Activated naive CD8-positive, alpha-beta T cell treated with anti-CD3 and anti-CD28 coated beads, Interleukin-2, amount 10 ng/mL, durations not matched to agents 7 days and 5 days (primary cell): ENCODE measurements around the gene MTMR4. TPM values are rescaled to one million over a fixed set of nuclear protein-coding genes. Genes with fewer than 3 reads are reported as not detected.
A peak's percentile ranks its signal among the peaks of the same experiment; 100 is the strongest.

Experiments
- ATAC-seq: fragments of 150-1000 bp; cut with Tn5 transposase; one replicate; pipeline ENCODE4 v1.10.0; 2021; ENCODE audit warnings: low read depth, moderate library complexity
- POLR2A ChIA-PET: fragments of 350-600 bp; sonication (Branson Sonifier 250); formaldehyde crosslinking; loops from one replicate; lab custom pipeline; 2021; ENCODE audit warnings: antibody characterized with exemption; lab: Charles Lee
- DNase-seq: peaks from one replicate; pipeline ENCODE4 v3.0.0; 2021
- H3K27ac Mint-ChIP-seq: one replicate; pipeline ENCODE4 v1.8.0; 2022; ENCODE audit warnings: mild to moderate bottlenecking, mixed read lengths
- H3K27me3 Mint-ChIP-seq: one replicate; pipeline ENCODE4 v1.8.0; 2022; ENCODE audit warnings: mild to moderate bottlenecking, moderate library complexity, mixed read lengths
- H3K36me3 Mint-ChIP-seq: one replicate; pipeline ENCODE4 v1.8.0; 2021; ENCODE audit warnings: mild to moderate bottlenecking, mixed read lengths
- H3K4me1 Mint-ChIP-seq: one replicate; pipeline ENCODE4 v1.8.0; 2021; ENCODE audit warnings: mixed read lengths
- H3K4me3 Mint-ChIP-seq: one replicate; pipeline ENCODE4 v1.8.0; 2022; ENCODE audit warnings: mild to moderate bottlenecking, moderate library complexity, mixed read lengths
- H3K9me3 Mint-ChIP-seq: one replicate; pipeline ENCODE4 v1.8.0; 2021; ENCODE audit warnings: mixed read lengths
- total RNA-seq, 2 experiments: library from RNA; stranded (reverse); gene quantifications; one replicate each; pipeline ENCODE4 v1.2.3, GENCODE V29; 2021

The MTMR4 gene
- total RNA-seq, 2 experiments from 2014 or later: 50.5 to 50.8 TPM

- POLR2A ChIA-PET: interaction anchor here (1.0 to 1.1 kb wide), 2 partner anchors 15 to 98 kb away, joined by 3 read pairs; no protein-coding TSS in a partner anchor
- Mint-ChIP-seq H3K27ac (peak overlapping the region; percentile 22), H3K36me3 (no peaks in the 10 kb centered on the region), H3K4me3 (no peak overlapping the region), H3K9me3 (no peaks in the 10 kb centered on the region), H3K4me1 (peaks cover 4% of the 10 kb centered on the region), H3K27me3 (peaks cover 47% of the 10 kb centered on the region)
- DNase-seq: no peak
- ATAC-seq: no peak
Observed at GRCh38 chr17:58533616-58534188, 19.3 kb upstream of the MTMR4 start.

DNA sequence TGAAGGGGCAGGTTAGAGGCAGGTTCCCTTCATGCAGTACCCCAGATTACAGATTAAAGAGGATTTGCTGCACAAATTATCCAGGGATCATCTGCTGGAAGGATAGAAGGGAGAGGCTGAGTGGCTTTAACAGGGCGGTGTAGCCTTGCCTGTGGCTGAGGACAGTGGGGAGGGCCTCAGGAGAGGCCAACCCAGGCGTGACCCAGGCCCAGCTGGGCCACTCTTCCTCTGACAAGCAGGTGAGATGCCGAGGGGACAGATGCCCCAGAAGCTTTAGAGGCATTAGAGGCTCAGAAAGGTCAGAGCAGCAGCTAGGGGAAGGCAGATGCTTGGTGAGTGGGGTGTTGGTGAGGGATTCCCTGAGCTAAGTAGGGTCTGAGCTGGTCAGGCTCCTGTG, 18.1 kb upstream of the MTMR4 start:
- Mint-ChIP-seq H3K9me3 (no peaks in the 10 kb centered on the region), H3K4me3 (no peak overlapping the region), H3K36me3 (no peaks in the 10 kb centered on the region), H3K27ac (no peak overlapping the region), H3K4me1 (peaks cover 7% of the 10 kb centered on the region), H3K27me3 (peaks cover 47% of the 10 kb centered on the region)
- POLR2A ChIA-PET: interaction anchor here (0.6 to 1.3 kb wide), 2 partner anchors 99 to 995 kb away, joined by 3 to 10 read pairs; no protein-coding TSS in a partner anchor
- ATAC-seq (no peak), DNase-seq (no peak)

GRCh38 chr17:58531661-58532554, 17.5 kb upstream of the MTMR4 start:
- H3K4me3 Mint-ChIP-seq: peak overlapping the region; percentile 51
- peak; percentile 82 for DNase-seq

DNA sequence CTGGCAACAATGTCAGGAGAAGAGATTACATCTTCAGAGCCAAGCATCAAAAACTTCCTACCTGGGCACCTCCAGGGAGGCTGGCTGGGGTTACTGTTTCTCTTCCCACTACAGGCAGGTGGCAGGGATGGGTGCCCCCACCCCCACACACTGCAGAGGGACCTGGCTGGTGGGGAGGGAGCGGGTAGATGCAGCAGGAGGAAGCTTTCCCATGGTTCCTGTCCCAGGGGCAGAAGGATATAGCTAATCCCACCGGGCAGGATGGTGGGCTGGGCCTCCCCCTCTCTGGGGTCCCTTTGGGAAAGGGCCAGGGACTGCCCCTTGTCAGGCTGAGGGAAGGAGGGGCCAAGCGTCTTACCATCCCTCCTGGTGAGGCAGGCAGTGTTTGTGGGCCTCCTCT, 16.7 kb upstream of the MTMR4 start:
- POLR2A ChIA-PET: interaction anchor here (1.3 kb wide), 1 partner anchor 100 kb away, joined by 10 read pairs; no protein-coding TSS in a partner anchor
- DNase-seq (no peak), ATAC-seq (no peak)
- Mint-ChIP-seq H3K9me3 (no peaks in the 10 kb centered on the region), H3K36me3 (no peaks in the 10 kb centered on the region), H3K27ac (no peak overlapping the region), H3K4me3 (peak overlapping the region; percentile 36), H3K27me3 (peaks cover 39% of the 10 kb centered on the region), H3K4me1 (peaks cover 18% of the 10 kb centered on the region)

More at GRCh38 chr17:58531661-58532554, 17.5 kb upstream of the MTMR4 start:
- POLR2A ChIA-PET: interaction anchor here (0.6 to 1.3 kb wide), 2 partner anchors 100 to 994 kb away, joined by 3 to 10 read pairs; no protein-coding TSS in a partner anchor
- Mint-ChIP-seq H3K36me3 (no peaks in the 10 kb centered on the region), H3K4me1 (peaks cover 11% of the 10 kb centered on the region), H3K27ac (no peak overlapping the region), H3K27me3 (peaks cover 47% of the 10 kb centered on the region), H3K9me3 (no peaks in the 10 kb centered on the region)
- ATAC-seq: peak; percentile 82

DNA sequence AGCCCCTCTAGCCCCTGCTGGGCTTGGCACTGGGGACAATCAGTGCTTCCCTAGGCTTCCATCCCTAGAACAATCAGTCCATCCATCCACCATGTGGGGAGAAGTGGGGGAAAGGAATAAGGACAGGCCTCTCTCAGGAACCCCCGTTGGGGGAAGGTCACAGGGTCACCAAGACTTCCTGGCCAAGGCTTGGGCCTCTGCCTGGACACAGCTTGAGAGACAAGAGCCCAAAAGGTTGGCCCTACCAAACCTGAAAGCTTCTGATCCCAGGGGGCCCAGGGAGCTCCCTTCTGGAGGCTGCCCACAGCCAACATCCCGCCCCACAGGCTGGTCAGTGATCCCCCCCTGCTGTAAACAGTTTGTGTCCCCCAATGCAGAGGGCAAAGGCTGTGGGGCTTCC, 16.2 kb upstream of the MTMR4 start:
- Mint-ChIP-seq H3K36me3 (no peaks in the 10 kb centered on the region), H3K27me3 (peaks cover 35% of the 10 kb centered on the region), H3K9me3 (no peaks in the 10 kb centered on the region), H3K4me1 (peaks cover 21% of the 10 kb centered on the region), H3K4me3 (peak overlapping the region; percentile 20), H3K27ac (no peak overlapping the region)
- POLR2A ChIA-PET: no interaction called here
- ATAC-seq (no peak), DNase-seq (no peak)

DNA sequence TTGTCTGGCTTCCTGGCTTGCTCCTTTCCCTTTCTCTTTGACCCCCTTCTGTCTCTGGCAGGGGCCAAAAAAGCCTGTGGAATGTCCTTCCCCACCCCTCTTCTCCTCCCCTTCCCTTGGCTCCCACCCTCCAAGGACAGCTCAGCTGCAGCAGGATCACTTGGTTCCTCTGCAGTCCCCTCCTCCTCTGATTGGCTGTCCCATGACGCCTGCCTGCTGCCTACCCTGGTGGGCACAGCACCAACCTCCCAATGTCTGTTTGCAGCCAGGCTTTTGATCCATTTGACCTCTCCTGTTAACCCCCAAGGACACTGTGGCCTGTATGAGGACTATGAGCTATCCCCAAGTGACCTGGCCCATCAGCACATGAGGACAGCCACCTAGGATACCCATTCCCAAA, 14.8 kb upstream of the MTMR4 start:
- no peak overlapping the region for H3K4me3 Mint-ChIP-seq
- DNase-seq: no peak
- no peaks in the 10 kb centered on the region for H3K9me3 Mint-ChIP-seq
- no peak overlapping the region for H3K27ac Mint-ChIP-seq
- H3K27me3 Mint-ChIP-seq: peaks cover 28% of the 10 kb centered on the region
- POLR2A ChIA-PET: interaction anchor here (0.7 to 1.9 kb wide), 3 partner anchors 102 to 105 kb away, joined by 4 to 12 read pairs (median 4); no protein-coding TSS in a partner anchor
- no peak for ATAC-seq
- H3K36me3 Mint-ChIP-seq: no peaks in the 10 kb centered on the region
- peaks cover 24% of the 10 kb centered on the region for H3K4me1 Mint-ChIP-seq

- POLR2A ChIA-PET: interaction anchor here (1.9 kb wide), 1 partner anchor 103 kb away, joined by 12 read pairs; no protein-coding TSS in a partner anchor
- peaks cover 23% of the 10 kb centered on the region for H3K4me1 Mint-ChIP-seq
- H3K4me3 Mint-ChIP-seq: no peak overlapping the region
- peaks cover 26% of the 10 kb centered on the region for H3K27me3 Mint-ChIP-seq
- H3K27ac Mint-ChIP-seq: no peak overlapping the region
- DNase-seq: no peak
- H3K36me3 Mint-ChIP-seq: no peaks in the 10 kb centered on the region
- ATAC-seq: no peak
- no peaks in the 10 kb centered on the region for H3K9me3 Mint-ChIP-seq
Observed at GRCh38 chr17:58528443-58528842, 14.0 kb upstream of the MTMR4 start.

- DNase-seq: no peak
- Mint-ChIP-seq H3K36me3 (no peaks in the 10 kb centered on the region), H3K27ac (no peak overlapping the region), H3K4me1 (peaks cover 22% of the 10 kb centered on the region), H3K27me3 (peaks cover 21% of the 10 kb centered on the region), H3K4me3 (no peak overlapping the region), H3K9me3 (no peaks in the 10 kb centered on the region)
- ATAC-seq: no peak
- POLR2A ChIA-PET: interaction anchor here (0.8 to 1.9 kb wide), 2 partner anchors 103 to 165 kb away, joined by 3 to 12 read pairs; partner anchors contain the start of gene RAD51C
Observed at GRCh38 chr17:58527949-58528348, 13.5 kb upstream of the MTMR4 start.

DNA sequence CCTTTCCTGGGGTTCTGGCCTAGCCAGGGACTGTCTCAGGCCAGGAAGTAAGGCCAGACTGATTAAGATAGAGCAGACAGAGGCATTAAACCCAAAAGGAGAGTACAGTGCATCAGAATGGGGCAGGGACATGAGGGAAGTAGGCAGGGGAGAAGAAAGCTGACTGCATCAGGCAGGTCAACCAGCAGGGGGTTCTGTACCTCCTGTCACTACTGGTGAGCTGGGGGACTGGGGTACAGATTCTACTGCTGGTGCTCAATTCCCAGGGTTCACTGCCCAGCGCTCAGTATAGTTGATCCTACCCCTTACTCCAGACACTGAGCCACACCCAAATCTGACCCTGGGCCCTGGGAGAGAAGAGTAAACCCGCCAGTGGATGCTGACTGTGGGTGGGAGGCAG, 12.9 kb upstream of the MTMR4 start:
- H3K9me3 Mint-ChIP-seq: no peaks in the 10 kb centered on the region
- ATAC-seq (peak; percentile 31), DNase-seq (no peak)
- H3K4me3 Mint-ChIP-seq: peak overlapping the region; percentile 54
- peaks cover 22% of the 10 kb centered on the region for H3K4me1 Mint-ChIP-seq
- POLR2A ChIA-PET: interaction anchor here (0.8 to 1.9 kb wide), 2 partner anchors 104 to 165 kb away, joined by 3 to 12 read pairs; partner anchors contain the start of gene RAD51C
- peaks cover 16% of the 10 kb centered on the region for H3K27me3 Mint-ChIP-seq
- no peaks in the 10 kb centered on the region for H3K36me3 Mint-ChIP-seq
- H3K27ac Mint-ChIP-seq: peak overlapping the region; percentile 84

GRCh38 chr17:58525239-58525638, 10.8 kb upstream of the MTMR4 start:
- no peak for ATAC-seq
- POLR2A ChIA-PET: interaction anchor here (0.7 kb wide), 1 partner anchor 134 kb away, joined by 3 read pairs; no protein-coding TSS in a partner anchor
- no peak for DNase-seq
- H3K36me3 Mint-ChIP-seq: no peaks in the 10 kb centered on the region
- no peak overlapping the region for H3K27ac Mint-ChIP-seq
- no peaks in the 10 kb centered on the region for H3K9me3 Mint-ChIP-seq
- peaks cover 8% of the 10 kb centered on the region for H3K27me3 Mint-ChIP-seq
- no peak overlapping the region for H3K4me3 Mint-ChIP-seq
- H3K4me1 Mint-ChIP-seq: peaks cover 20% of the 10 kb centered on the region

DNA sequence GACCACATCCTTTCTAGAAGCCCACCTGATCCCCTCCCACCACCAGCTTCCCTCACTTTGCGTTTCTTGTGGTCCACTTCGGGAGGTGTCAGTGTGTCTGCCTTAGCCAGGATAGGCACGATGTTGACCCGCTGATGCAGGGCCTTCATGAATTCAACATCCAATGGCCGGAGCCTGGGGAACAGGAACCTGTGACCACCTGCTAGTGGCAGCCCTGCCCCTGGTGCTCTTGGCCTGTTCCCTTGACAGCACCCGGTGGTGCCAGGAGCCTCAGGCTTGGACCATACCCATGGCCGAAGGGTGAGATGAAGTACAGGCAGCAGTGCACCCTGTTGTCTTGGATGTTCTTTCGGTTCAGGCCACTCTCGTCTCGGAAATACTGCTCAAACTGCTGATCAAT, 7.2 kb upstream of the MTMR4 start:
- no peak overlapping the region for H3K4me3 Mint-ChIP-seq
- no peak for ATAC-seq
- H3K27me3 Mint-ChIP-seq: peaks cover 6% of the 10 kb centered on the region

DNA sequence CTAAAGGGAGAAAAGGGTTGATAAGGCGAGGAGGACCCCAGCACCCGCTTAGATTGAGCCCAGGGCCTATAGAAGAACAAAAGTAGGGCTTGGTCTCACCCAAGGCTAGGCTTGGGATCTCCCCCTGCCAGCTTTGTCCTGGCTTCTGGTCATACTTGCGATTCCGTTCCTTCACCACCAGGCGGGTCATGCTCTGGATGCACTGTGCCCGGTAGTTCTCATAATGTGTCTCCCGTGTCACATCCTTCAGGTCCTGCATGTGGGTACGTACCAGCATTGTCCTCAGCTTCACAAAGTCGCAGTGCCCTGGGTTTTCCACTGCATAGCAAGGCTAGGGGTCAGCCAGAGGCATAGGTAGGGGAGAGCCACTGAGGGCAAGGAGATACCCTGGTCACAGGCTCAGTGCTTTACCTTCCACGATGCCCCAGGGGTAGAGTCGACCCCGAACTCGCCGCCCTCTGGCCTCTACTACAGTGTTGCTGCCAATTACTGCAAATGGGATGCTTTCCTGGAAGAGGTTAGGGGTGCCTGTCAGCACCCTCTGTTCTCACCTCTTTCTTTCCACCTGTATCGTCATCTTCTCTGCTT, 6.5 kb upstream of the MTMR4 start:
- no peak for DNase-seq
- no peak overlapping the region for H3K4me3 Mint-ChIP-seq

More for the DNA sequence above, 7.2 kb upstream of the MTMR4 start:
- H3K4me1 Mint-ChIP-seq: peaks cover 29% of the 10 kb centered on the region
- no peak overlapping the region for H3K27ac Mint-ChIP-seq
- H3K36me3 Mint-ChIP-seq: peaks cover 2% of the 10 kb centered on the region
- POLR2A ChIA-PET: no interaction called here
- no peaks in the 10 kb centered on the region for H3K9me3 Mint-ChIP-seq
- no peak for DNase-seq

More for the DNA sequence above, 6.5 kb upstream of the MTMR4 start:
- POLR2A ChIA-PET: interaction anchor here (0.8 kb wide), 1 partner anchor 1098 kb away, joined by 3 read pairs; no protein-coding TSS in a partner anchor
- H3K27me3 Mint-ChIP-seq: peaks cover 6% of the 10 kb centered on the region
- H3K27ac Mint-ChIP-seq: peak overlapping the region; percentile 62
- peaks cover 29% of the 10 kb centered on the region for H3K4me1 Mint-ChIP-seq
- H3K9me3 Mint-ChIP-seq: no peaks in the 10 kb centered on the region
- H3K36me3 Mint-ChIP-seq: peaks cover 2% of the 10 kb centered on the region
- no peak for ATAC-seq
